ENCODE measurements around the gene TIMP3.

TIMP3 gene

GRCh38 chr22:32887324-32887980 is 85.9 kb downstream of the TIMP3 start:
- Histone ChIP-seq H3K4me1 (ENCODE audit: insufficient read depth, low read length) (no peaks in the 10 kb centered on the region), H4K20me1 (ENCODE audit: insufficient read depth, low read length) (no peaks in the 10 kb centered on the region), H2AFZ (ENCODE audit: low read depth, low read length) (no peak overlapping the region), H3K27me3 (ENCODE audit: insufficient read depth, low read length, poor library complexity) (no peaks in the 10 kb centered on the region), H3K9me3 (ENCODE audit: insufficient read depth, low read length, severe bottlenecking) (no peaks in the 10 kb centered on the region), H3K27ac (ENCODE audit: low read length) (no peak overlapping the region), H3K4me2 (ENCODE audit: insufficient read depth, low read length) (no peak overlapping the region), H3K36me3 (ENCODE audit: insufficient read depth, low read length) (no peaks in the 10 kb centered on the region), H3K79me2 (ENCODE audit: insufficient read depth, low read length) (no peaks in the 10 kb centered on the region), H3K4me3 (ENCODE audit: low read depth in 1 of 2, low read length in 2 of 2) (no peak overlapping the region), H3K9ac (ENCODE audit: low read depth, low read length) (no peak overlapping the region)
- DNase-seq (no peak), ATAC-seq (ENCODE audit: insufficient read depth, low read depth) (no peak)
- no peak for TF ChIP-seq EZH2 (IDR thresholded peaks at IDR 0.05; ENCODE audit: borderline replicate concordance, low read depth, low read length, severe bottlenecking)

- no peaks in the 10 kb centered on the region for H3K79me2 ChIP-seq (ENCODE audit: insufficient read depth, low read length)
- no peak overlapping the region for H3K4me2 ChIP-seq (ENCODE audit: insufficient read depth, low read length)
- TF ChIP-seq EZH2 (IDR thresholded peaks at IDR 0.05; ENCODE audit: borderline replicate concordance, low read depth, low read length, severe bottlenecking) (no peak), CTCF (IDR thresholded peaks at IDR 0.05; ENCODE audit: borderline replicate concordance, extremely low read depth, low read length, poor library complexity, severe bottlenecking) (no peak)
- no peaks in the 10 kb centered on the region for H4K20me1 ChIP-seq (ENCODE audit: insufficient read depth, low read length)
- H3K9me3 ChIP-seq (ENCODE audit: insufficient read depth, low read length, severe bottlenecking) = no peaks in the 10 kb centered on the region
- no peaks in the 10 kb centered on the region for H3K27me3 ChIP-seq (ENCODE audit: insufficient read depth, low read length, poor library complexity)
- H2AFZ ChIP-seq (ENCODE audit: low read depth, low read length) = no peak overlapping the region
- H3K9ac ChIP-seq (ENCODE audit: low read depth, low read length) = no peak overlapping the region
- DNase-seq (no peak), ATAC-seq (ENCODE audit: insufficient read depth, low read depth) (no peak)
- no peak overlapping the region for H3K4me3 ChIP-seq (ENCODE audit: low read depth in 1 of 2, low read length in 2 of 2)
- no peaks in the 10 kb centered on the region for H3K4me1 ChIP-seq (ENCODE audit: insufficient read depth, low read length)
- no peak overlapping the region for H3K27ac ChIP-seq (ENCODE audit: low read length)
- no peaks in the 10 kb centered on the region for H3K36me3 ChIP-seq (ENCODE audit: insufficient read depth, low read length)
These were observed 87.5 kb downstream of the TIMP3 start for GRCh38 chr22:32888976-32889375.

GRCh38 chr22:32896891-32897290 is 95.4 kb downstream of the TIMP3 start:
- DNase-seq (no peak), ATAC-seq (ENCODE audit: insufficient read depth, low read depth) (no peak)
- H3K27ac ChIP-seq (ENCODE audit: low read length) = no peak overlapping the region

GRCh38 chr22:32897400-32897799 is 95.9 kb downstream of the TIMP3 start:
- Histone ChIP-seq H3K79me2 (ENCODE audit: insufficient read depth, low read length) (no peaks in the 10 kb centered on the region), H3K27me3 (ENCODE audit: insufficient read depth, low read length, poor library complexity) (no peaks in the 10 kb centered on the region), H3K27ac (ENCODE audit: low read length) (no peak overlapping the region), H3K36me3 (ENCODE audit: insufficient read depth, low read length) (no peaks in the 10 kb centered on the region), H4K20me1 (ENCODE audit: insufficient read depth, low read length) (no peaks in the 10 kb centered on the region), H3K4me2 (ENCODE audit: insufficient read depth, low read length) (no peak overlapping the region), H3K4me3 (ENCODE audit: low read depth in 1 of 2, low read length in 2 of 2) (no peak overlapping the region), H3K9me3 (ENCODE audit: insufficient read depth, low read length, severe bottlenecking) (no peaks in the 10 kb centered on the region), H2AFZ (ENCODE audit: low read depth, low read length) (no peak overlapping the region), H3K4me1 (ENCODE audit: insufficient read depth, low read length) (no peaks in the 10 kb centered on the region), H3K9ac (ENCODE audit: low read depth, low read length) (no peak overlapping the region)
- no peak for DNase-seq
- TF ChIP-seq EZH2 (IDR thresholded peaks at IDR 0.05; ENCODE audit: borderline replicate concordance, low read depth, low read length, severe bottlenecking) (no peak), CTCF (IDR thresholded peaks at IDR 0.05; ENCODE audit: borderline replicate concordance, extremely low read depth, low read length, poor library complexity, severe bottlenecking) (no peak)
- ATAC-seq (ENCODE audit: insufficient read depth, low read depth) = no peak

More at GRCh38 chr22:32896891-32897290, 95.4 kb downstream of the TIMP3 start:
- TF ChIP-seq EZH2 (IDR thresholded peaks at IDR 0.05; ENCODE audit: borderline replicate concordance, low read depth, low read length, severe bottlenecking) = no peak
- no peak for TF ChIP-seq CTCF (IDR thresholded peaks at IDR 0.05; ENCODE audit: borderline replicate concordance, extremely low read depth, low read length, poor library complexity, severe bottlenecking)
- H3K4me3 ChIP-seq (ENCODE audit: low read depth in 1 of 2, low read length in 2 of 2) = no peak overlapping the region
- no peak overlapping the region for H3K9ac ChIP-seq (ENCODE audit: low read depth, low read length)
- no peak overlapping the region for H3K4me2 ChIP-seq (ENCODE audit: insufficient read depth, low read length)
- no peak overlapping the region for H2AFZ ChIP-seq (ENCODE audit: low read depth, low read length)
- H3K9me3 ChIP-seq (ENCODE audit: insufficient read depth, low read length, severe bottlenecking) = no peaks in the 10 kb centered on the region
- H3K27me3 ChIP-seq (ENCODE audit: insufficient read depth, low read length, poor library complexity) = no peaks in the 10 kb centered on the region
- H3K79me2 ChIP-seq (ENCODE audit: insufficient read depth, low read length) = no peaks in the 10 kb centered on the region
- no peaks in the 10 kb centered on the region for H4K20me1 ChIP-seq (ENCODE audit: insufficient read depth, low read length)
- H3K4me1 ChIP-seq (ENCODE audit: insufficient read depth, low read length) = no peaks in the 10 kb centered on the region
- H3K36me3 ChIP-seq (ENCODE audit: insufficient read depth, low read length) = no peaks in the 10 kb centered on the region
